Effector memory CD4-positive, alpha-beta T cell (primary cell): Measurements from ENCODE around the gene PTH1R.

ENCODE experiments used
- DNase-seq, 3 donors: peaks; one replicate each; pipeline ENCODE4 v3.0.0-alpha.2; 2020
- H3K27ac ChIP-seq: 2 replicates; pipeline ENCODE4 v1.7.0; 2013; ENCODE audit warnings: mild to moderate bottlenecking, low read length, moderate library complexity; ENCODE audit not compliant: insufficient read depth, poor library complexity, severe bottlenecking
- H3K27me3 ChIP-seq: replicated peaks from 2 replicates; pipeline ENCODE4 v1.7.0; 2013; ENCODE audit warnings: mild to moderate bottlenecking, low read length; ENCODE audit not compliant: insufficient read depth, control insufficient read depth, poor library complexity, severe bottlenecking
- H3K36me3 ChIP-seq: 2 replicates; pipeline ENCODE4 v1.7.0; 2013; ENCODE audit warnings: mild to moderate bottlenecking, low read length, moderate library complexity; ENCODE audit not compliant: control insufficient read depth, insufficient read depth
- H3K4me1 ChIP-seq: 2 replicates; pipeline ENCODE4 v1.7.0; 2013; ENCODE audit warnings: low read length, mild to moderate bottlenecking; ENCODE audit not compliant: control insufficient read depth, insufficient read depth, poor library complexity, severe bottlenecking
- H3K4me3 ChIP-seq: 2 replicates; pipeline ENCODE4 v1.7.0; 2013; ENCODE audit warnings: low read length, low read depth, mild to moderate bottlenecking; ENCODE audit not compliant: insufficient read depth, poor library complexity, severe bottlenecking
- H3K9me3 ChIP-seq: 2 replicates; pipeline ENCODE4 v1.7.0; 2013; ENCODE audit warnings: mild to moderate bottlenecking, low read length, moderate library complexity; ENCODE audit not compliant: control insufficient read depth

PTH1R gene

DNA sequence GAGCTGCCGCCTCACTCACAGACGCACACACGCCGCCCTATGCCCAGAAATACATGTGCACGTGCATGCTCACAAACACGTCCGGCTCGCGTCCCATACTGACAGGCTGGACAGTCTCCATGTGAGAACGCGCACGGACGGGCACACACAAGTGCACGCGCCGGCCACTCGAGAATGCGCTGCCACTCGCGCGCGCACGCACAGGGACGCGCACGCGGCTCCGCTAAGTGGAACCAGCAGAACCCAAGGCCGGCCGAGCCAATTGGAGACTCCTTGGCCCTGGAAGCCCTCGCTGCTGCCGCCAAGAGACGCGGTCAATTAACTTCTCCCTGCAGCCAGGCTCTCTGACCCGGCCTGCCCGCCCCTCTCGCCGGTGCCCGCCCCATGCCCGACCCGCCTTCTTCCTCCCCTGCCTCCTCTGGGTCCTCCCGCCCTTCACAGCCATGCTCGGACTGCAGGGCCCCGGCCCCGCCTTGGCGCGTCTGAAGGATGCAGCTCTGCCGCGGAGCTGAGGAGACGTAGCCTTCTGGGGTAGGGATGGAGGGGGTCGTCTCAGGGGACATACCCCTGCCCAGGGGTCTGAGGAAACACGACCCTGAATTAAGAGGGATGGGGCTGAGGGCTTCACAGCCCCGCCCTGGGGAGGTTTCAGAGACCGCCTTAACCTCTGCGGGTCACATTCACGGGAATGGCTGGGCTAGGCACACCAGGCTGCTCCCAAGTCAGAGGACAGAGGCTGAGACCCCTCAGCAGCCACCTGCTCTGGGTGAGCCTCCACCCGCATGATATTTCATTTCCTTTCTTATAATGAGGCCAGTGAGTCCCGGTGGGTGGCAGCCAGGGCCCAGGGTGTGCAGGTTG is 15.0 kb downstream of the PTH1R start:
- Histone ChIP-seq H3K27me3 (peaks cover 12% of the 10 kb centered on the region), H3K4me1 (no peaks in the 10 kb centered on the region), H3K36me3 (no peaks in the 10 kb centered on the region), H3K27ac (no peak overlapping the region), H3K4me3 (peak overlapping the region; percentile 49), H3K9me3 (no peaks in the 10 kb centered on the region)
- DNase-seq: no peak

GRCh38 chr3:46893146-46893748 is 15.7 kb downstream of the PTH1R start:
- peaks cover under 1% of the 10 kb centered on the region for H3K4me1 ChIP-seq
- H3K36me3 ChIP-seq: no peaks in the 10 kb centered on the region
- H3K9me3 ChIP-seq: no peaks in the 10 kb centered on the region
- H3K27me3 ChIP-seq: peaks cover 12% of the 10 kb centered on the region
- no peak for DNase-seq
- no peak overlapping the region for H3K4me3 ChIP-seq
- H3K27ac ChIP-seq: no peak overlapping the region

DNA sequence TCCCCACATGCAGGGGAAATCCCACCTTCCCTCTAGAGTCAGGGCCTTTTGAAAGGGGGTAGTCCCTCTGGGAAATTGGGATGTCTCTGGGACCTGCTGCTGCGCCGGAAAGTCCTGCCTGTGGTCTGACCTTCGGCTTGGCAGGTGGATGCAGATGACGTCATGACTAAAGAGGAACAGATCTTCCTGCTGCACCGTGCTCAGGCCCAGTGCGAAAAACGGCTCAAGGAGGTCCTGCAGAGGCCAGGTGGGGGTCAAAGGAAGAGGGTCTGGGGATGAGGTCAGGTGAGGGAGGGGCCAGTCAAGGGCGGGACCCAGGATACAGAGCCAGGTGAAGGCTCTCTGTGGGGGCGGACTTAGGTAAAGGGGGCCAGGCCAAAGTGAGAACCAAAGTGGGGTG is 16.2 kb downstream of the PTH1R start:
- Histone ChIP-seq H3K36me3 (no peaks in the 10 kb centered on the region), H3K27me3 (peaks cover 12% of the 10 kb centered on the region), H3K4me3 (no peak overlapping the region), H3K27ac (no peak overlapping the region), H3K9me3 (no peaks in the 10 kb centered on the region), H3K4me1 (peaks cover 4% of the 10 kb centered on the region)
- no peak for DNase-seq

DNA sequence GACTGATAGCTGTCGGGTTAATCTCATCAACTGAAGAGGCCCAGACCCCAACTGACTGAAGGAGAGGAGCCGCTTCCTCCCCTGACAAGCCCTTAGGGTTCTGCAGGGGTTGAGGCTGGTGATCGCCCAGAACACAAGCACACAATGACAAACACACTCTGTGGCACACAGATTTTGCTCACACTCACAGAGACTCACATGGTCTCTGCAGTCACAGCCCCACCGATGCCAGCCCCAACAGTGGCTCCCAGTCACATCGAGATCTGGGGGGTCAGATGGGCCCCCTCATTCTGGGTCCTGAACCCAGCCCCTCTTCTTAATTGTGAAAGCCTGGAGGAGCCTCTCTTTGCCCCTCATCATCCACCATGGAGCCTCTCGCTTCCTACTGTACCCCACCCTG is 16.7 kb downstream of the PTH1R start:
- Histone ChIP-seq H3K36me3 (no peaks in the 10 kb centered on the region), H3K9me3 (no peaks in the 10 kb centered on the region), H3K4me1 (peaks cover 4% of the 10 kb centered on the region), H3K27ac (no peak overlapping the region), H3K4me3 (no peak overlapping the region), H3K27me3 (peaks cover 12% of the 10 kb centered on the region)
- no peak for DNase-seq

DNA sequence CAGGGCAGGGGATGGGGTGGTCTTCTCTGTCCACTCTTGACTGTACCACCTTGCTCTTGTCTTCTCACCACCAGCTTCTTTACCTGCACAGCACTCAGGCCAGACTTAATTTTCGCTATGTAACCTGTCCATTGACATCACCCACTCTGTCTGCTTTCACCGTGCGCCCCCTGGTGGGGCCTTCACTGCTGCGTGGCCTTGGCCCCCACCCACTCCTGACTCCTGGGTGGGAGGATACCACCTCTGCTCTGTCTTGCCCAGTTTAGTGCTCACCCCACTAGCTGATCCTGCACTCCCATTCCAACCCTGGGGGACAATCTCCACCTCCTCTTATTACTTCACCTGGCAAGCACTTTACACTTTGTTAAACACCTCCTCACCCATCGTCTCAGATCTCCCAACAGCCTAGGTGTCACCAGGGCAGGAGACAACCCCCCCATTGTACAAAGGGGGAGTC is 17.7 kb downstream of the PTH1R start:
- Histone ChIP-seq H3K4me1 (peaks cover 4% of the 10 kb centered on the region), H3K27ac (no peak overlapping the region), H3K36me3 (no peaks in the 10 kb centered on the region), H3K4me3 (no peak overlapping the region), H3K9me3 (no peaks in the 10 kb centered on the region), H3K27me3 (peaks cover 12% of the 10 kb centered on the region)
- peak; percentile 53 to 64 (median 53) for DNase-seq

- no peak for DNase-seq
- Histone ChIP-seq H3K27me3 (peaks cover 12% of the 10 kb centered on the region), H3K4me3 (no peak overlapping the region), H3K9me3 (no peaks in the 10 kb centered on the region), H3K4me1 (peaks cover 4% of the 10 kb centered on the region), H3K36me3 (no peaks in the 10 kb centered on the region), H3K27ac (no peak overlapping the region)
These were observed 18.2 kb downstream of the PTH1R start for GRCh38 chr3:46895761-46896160.

- no peak overlapping the region for H3K27ac ChIP-seq
- no peak for DNase-seq
- peaks cover 12% of the 10 kb centered on the region for H3K27me3 ChIP-seq
- peaks cover 4% of the 10 kb centered on the region for H3K4me1 ChIP-seq
- H3K9me3 ChIP-seq: no peaks in the 10 kb centered on the region
- no peaks in the 10 kb centered on the region for H3K36me3 ChIP-seq
- no peak overlapping the region for H3K4me3 ChIP-seq
These were observed 18.9 kb downstream of the PTH1R start for GRCh38 chr3:46896386-46896785.

DNA sequence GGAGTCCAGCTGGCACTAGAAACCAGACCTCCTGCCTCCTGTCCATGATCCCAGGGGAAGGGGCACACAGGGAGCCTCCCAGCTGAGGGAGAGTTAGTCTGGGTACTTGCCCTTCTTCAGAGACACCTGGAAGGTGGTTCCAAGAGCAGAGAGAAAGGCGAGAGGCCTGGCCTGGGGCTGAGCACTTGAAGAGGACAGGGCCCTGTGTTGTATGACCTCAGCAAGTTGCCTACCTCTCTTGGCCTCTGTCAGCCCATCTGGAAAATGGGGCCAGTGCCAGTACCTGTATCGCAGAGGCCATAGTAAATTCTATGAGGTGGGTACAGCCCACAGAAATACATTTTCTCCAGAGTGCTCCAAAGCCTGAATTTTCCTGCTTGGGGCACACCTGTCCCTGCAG is 19.5 kb downstream of the PTH1R start:
- H3K27ac ChIP-seq: no peak overlapping the region
- H3K36me3 ChIP-seq: no peaks in the 10 kb centered on the region
- no peak overlapping the region for H3K4me3 ChIP-seq
- H3K27me3 ChIP-seq: peaks cover 12% of the 10 kb centered on the region
- peaks cover 4% of the 10 kb centered on the region for H3K4me1 ChIP-seq
- H3K9me3 ChIP-seq: no peaks in the 10 kb centered on the region
- DNase-seq: no peak

DNA sequence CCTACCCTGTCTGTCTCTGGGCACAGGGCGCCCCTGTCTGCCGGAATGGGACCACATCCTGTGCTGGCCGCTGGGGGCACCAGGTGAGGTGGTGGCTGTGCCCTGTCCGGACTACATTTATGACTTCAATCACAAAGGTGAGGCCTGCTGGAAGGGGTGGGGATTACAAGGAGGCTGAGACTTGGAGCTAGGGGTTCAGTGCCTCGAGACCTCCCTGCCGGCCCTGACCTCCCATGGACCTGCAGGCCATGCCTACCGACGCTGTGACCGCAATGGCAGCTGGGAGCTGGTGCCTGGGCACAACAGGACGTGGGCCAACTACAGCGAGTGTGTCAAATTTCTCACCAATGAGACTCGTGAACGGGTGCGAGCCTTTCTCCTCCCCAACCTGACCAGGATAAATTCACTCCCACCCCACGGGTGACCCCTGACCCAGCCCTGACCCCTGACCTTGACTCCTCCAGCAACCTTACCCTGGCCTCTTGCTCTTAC is 20.4 kb downstream of the PTH1R start:
- no peak for DNase-seq
- Histone ChIP-seq H3K36me3 (no peaks in the 10 kb centered on the region), H3K27me3 (peaks cover 9% of the 10 kb centered on the region), H3K4me3 (no peak overlapping the region), H3K9me3 (no peaks in the 10 kb centered on the region), H3K27ac (no peak overlapping the region), H3K4me1 (peaks cover 4% of the 10 kb centered on the region)
